Uterus (tissue), 4 donors: ENCODE results near the gene IQCB1. TPM values are rescaled to one million over a fixed set of nuclear protein-coding genes. Genes with fewer than 3 reads are reported as not detected.

Experiments
- DNase-seq, 2 donors: peaks; one replicate each; pipeline ENCODE4 v3.0.0-alpha.2; 2019 to 2020
- H3K27ac ChIP-seq, 2 donors: fragments of 200-600 bp; sonication (generic); 1 replicate in 1 of 2; 2 replicates in 1 of 2; pipeline ENCODE4 v1.5.1; 2016 to 2018
- H3K27me3 ChIP-seq, 2 donors: fragments of 200-600 bp; sonication (generic); one replicate each; pipeline ENCODE4 v1.5.1; 2018 to 2019; ENCODE audit warnings: control low read depth in 1 of 2
- H3K36me3 ChIP-seq, 2 donors: fragments of 200-600 bp; sonication (generic); one replicate each; pipeline ENCODE4 v1.5.1; 2019; ENCODE audit warnings: control low read depth in 1 of 2
- H3K4me1 ChIP-seq, 2 donors: fragments of 200-600 bp; sonication (generic); one replicate each; pipeline ENCODE4 v1.5.1; 2018 to 2019; ENCODE audit warnings: control low read depth in 1 of 2
- H3K4me3 ChIP-seq, 2 donors: fragments of 200-600 bp; sonication (generic); 1 replicate in 1 of 2; 2 replicates in 1 of 2; pipeline ENCODE4 v1.5.1; 2018 to 2019; ENCODE audit warnings: mild to moderate bottlenecking in 1 of 2
- H3K9me3 ChIP-seq, 2 donors: fragments of 200-600 bp; sonication (generic); one replicate each; pipeline ENCODE4 v1.5.1; 2019; ENCODE audit warnings: control low read depth in 1 of 2
- POLR2A ChIP-seq, 2 donors: fragments of 450-650 bp; IDR thresholded peaks; one replicate each; pipeline ENCODE4 v1.6.1; 2016; ENCODE audit warnings: antibody characterized with exemption in 2 of 2, mild to moderate bottlenecking in 1 of 2, moderate library complexity in 1 of 2
- intact Hi-C: fragments of 100-400 bp; cut with DNase I; formaldehyde crosslinking; loops from one replicate; pipeline ENCODE4 v1.15.1; 2023; ENCODE audit warnings: low total_unique reads
- total RNA-seq, 4 donors: library from RNA; depleted of rRNA in 3 of 4; stranded (reverse); fragments of >200 nt in 3 of 4; gene quantifications; one replicate each; pipeline versions ENCODE4 v1.1.0 to v1.2.4, GENCODE V29; 2014 to 2023
- TF ChIP-seq, protein P1 (sequence below), 4 experiments: fragments of 200-600 bp in 2 of 4; fragments of 450-650 bp in 2 of 4; sonication (generic) in 2 of 4; IDR thresholded peaks; one replicate each; pipeline ENCODE4 v1.5.1; 2016 to 2019; ENCODE audit warnings: antibody characterized with exemption in 4 of 4, mild to moderate bottlenecking in 2 of 4, moderate library complexity in 1 of 4
- donor health status: DM: yes; HTN: yes; CAD: no.

The IQCB1 gene
- total RNA-seq, 4 donors from 2014 or later = 17.9 to 69.4 (median 37.7) TPM

DNA sequence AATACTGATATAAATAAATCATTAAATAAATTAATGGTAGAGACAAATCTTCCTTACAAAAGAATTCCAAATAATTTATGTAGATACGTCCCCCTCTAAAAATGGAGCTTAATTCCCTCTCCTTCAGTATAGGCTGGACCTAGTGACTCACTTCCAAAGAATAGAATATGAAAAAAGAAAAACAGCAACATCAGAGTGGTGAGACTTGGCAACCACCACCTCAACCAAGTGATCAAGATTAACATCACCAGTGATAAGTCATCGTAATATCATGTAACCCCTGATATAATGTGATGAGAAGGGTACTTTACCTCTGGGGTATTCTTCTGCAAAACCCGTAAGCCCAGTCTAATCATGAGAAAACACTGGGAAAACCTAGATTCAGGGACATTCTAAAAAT, 98.7 kb downstream of the IQCB1 start:
- H3K27me3 ChIP-seq = no peaks in the 10 kb centered on the region
- H3K4me3 ChIP-seq = no peak overlapping the region
- DNase-seq = no peak
- intact Hi-C loops = no loop called here
- no peak overlapping the region for H3K27ac ChIP-seq
- no peaks in the 10 kb centered on the region for H3K9me3 ChIP-seq
- H3K4me1 ChIP-seq = no peaks in the 10 kb centered on the region
- no peaks in the 10 kb centered on the region for H3K36me3 ChIP-seq
- TF ChIP-seq POLR2A (IDR thresholded peaks at IDR 0.05) = no peak
- TF ChIP-seq, protein P1, sequence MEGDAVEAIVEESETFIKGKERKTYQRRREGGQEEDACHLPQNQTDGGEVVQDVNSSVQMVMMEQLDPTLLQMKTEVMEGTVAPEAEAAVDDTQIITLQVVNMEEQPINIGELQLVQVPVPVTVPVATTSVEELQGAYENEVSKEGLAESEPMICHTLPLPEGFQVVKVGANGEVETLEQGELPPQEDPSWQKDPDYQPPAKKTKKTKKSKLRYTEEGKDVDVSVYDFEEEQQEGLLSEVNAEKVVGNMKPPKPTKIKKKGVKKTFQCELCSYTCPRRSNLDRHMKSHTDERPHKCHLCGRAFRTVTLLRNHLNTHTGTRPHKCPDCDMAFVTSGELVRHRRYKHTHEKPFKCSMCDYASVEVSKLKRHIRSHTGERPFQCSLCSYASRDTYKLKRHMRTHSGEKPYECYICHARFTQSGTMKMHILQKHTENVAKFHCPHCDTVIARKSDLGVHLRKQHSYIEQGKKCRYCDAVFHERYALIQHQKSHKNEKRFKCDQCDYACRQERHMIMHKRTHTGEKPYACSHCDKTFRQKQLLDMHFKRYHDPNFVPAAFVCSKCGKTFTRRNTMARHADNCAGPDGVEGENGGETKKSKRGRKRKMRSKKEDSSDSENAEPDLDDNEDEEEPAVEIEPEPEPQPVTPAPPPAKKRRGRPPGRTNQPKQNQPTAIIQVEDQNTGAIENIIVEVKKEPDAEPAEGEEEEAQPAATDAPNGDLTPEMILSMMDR (IDR thresholded peaks at IDR 0.05) = no peak

DNA sequence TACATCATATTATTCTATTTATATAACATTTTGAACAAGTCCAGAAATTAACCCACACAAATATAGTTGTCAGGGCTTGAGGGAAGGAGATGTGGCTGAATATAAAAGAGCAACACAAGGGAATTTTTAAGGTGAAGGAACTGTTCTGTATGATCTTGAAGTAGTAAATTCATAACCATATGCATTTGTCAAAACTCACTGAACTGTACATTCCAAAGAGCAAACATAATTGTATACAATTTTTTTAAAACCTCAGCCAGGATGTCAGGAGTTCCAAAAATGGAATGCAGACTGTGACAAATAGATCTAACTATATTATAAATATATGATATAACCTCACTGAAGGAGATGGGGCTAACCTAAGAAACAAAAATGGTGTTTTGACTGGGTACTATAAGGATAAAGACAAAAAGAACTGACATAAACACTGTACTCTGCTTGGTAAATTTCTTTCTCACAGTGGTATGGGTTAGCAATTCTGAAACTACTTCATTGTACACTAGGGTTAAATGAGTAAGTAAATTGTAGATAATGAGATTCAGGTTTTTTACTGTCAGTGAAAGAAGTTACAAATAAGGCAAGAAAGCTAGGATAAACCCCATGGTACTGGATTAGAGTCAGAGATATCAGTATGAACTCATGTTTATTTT, 99.7 kb downstream of the IQCB1 start:
- Histone ChIP-seq H3K36me3 (no peaks in the 10 kb centered on the region), H3K27ac (no peak overlapping the region), H3K4me3 (no peak overlapping the region), H3K4me1 (no peaks in the 10 kb centered on the region), H3K27me3 (no peaks in the 10 kb centered on the region), H3K9me3 (no peaks in the 10 kb centered on the region)
- intact Hi-C loops = no loop called here
- no peak for DNase-seq
- no peak for TF ChIP-seq POLR2A (IDR thresholded peaks at IDR 0.05)
- TF ChIP-seq, protein P1 (IDR thresholded peaks at IDR 0.05) = no peak

DNA sequence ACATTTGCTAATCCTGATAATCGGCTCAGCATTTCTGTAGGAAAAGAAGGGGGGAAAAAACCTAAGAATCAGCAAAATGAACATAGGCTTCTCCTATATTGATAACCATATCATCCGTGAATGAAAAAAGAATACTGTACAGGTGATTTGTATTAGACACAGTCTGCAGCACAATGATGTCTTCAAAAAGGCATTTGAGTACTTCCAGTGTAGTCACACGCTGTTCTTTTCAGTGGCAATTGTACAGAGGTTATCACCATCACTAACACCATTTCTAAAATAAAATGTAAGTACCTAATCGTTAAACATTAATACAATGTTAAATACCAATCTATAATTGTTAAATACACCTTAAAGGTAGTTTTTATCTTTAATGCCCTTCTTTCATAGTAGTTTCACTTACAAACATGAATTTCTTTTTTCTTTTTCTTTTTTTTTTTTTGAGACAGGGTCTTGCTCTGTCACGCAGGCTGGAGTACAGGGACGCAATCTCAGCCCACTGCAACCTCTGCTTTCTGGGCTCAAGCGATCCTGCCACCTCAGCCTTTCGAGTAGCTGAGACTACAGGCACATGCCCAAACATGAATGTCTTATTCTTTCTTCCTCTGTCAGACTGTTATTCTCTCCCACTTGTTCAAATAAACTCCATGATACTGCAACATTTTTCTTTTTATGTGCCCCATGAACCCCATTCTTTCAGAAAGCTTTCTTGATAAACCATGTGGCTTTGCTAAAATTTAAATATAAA, 103.7 kb downstream of the IQCB1 start:
- H3K27ac ChIP-seq = no peak overlapping the region
- no peaks in the 10 kb centered on the region for H3K9me3 ChIP-seq
- TF ChIP-seq, protein P1 (IDR thresholded peaks at IDR 0.05) = no peak
- no peak for TF ChIP-seq POLR2A (IDR thresholded peaks at IDR 0.05)
- H3K36me3 ChIP-seq = no peaks in the 10 kb centered on the region
- no peak for DNase-seq
- H3K27me3 ChIP-seq = no peaks in the 10 kb centered on the region
- no peak overlapping the region for H3K4me3 ChIP-seq
- no peaks in the 10 kb centered on the region for H3K4me1 ChIP-seq
- intact Hi-C loops = no loop called here

DNA sequence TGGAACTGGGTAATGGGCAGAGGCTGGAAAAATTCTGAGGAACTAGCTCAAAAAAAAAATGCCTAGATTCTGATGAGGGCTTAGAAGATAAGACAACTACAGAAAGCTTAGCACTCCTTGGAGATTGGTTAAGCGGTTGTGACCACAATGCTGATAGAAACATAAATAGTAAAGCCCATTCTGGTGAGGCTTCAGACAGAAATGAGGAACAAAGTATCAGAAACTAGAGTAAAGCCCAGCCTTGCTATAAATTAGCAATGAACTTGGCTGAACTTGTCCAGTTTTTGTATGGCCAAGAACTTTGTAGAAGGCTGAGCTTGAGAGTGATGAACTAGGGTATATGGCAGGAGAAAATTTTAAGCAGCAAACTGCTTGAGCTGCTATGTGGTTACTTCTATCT, 110.7 kb downstream of the IQCB1 start:
- H3K4me1 ChIP-seq = no peaks in the 10 kb centered on the region
- H3K9me3 ChIP-seq = no peaks in the 10 kb centered on the region
- no peak overlapping the region for H3K27ac ChIP-seq
- H3K36me3 ChIP-seq = no peaks in the 10 kb centered on the region
- intact Hi-C loops = no loop called here
- no peaks in the 10 kb centered on the region for H3K27me3 ChIP-seq
- no peak for DNase-seq
- TF ChIP-seq, protein P1 (IDR thresholded peaks at IDR 0.05) = no peak
- TF ChIP-seq POLR2A (IDR thresholded peaks at IDR 0.05) = no peak
- H3K4me3 ChIP-seq = no peak overlapping the region

DNA sequence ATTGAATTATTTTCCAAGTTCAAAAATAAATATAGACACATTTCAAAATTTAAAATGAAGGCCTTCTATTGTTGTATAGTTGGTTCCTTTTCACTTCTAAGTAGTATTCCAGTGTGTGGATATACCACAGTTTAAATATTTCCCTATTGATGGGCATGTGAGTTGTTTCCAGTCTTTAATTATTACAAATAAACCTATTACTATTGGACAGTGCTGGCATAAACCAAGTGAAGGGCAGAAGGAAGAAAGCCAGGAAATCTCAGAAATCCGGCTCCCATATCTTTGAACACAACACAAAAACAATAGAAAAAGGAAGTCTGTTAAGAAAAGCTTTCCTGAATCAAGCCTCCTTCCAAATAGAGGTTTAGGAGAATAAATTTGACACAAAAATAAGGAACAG, 111.4 kb downstream of the IQCB1 start:
- Histone ChIP-seq H3K27me3 (no peaks in the 10 kb centered on the region), H3K4me3 (no peak overlapping the region), H3K4me1 (no peaks in the 10 kb centered on the region), H3K36me3 (no peaks in the 10 kb centered on the region), H3K27ac (no peak overlapping the region), H3K9me3 (no peaks in the 10 kb centered on the region)
- intact Hi-C loops = no loop called here
- TF ChIP-seq, protein P1 (IDR thresholded peaks at IDR 0.05) = no peak
- no peak for TF ChIP-seq POLR2A (IDR thresholded peaks at IDR 0.05)
- no peak for DNase-seq
